ENCODE results near the gene KCNH1.

DNA sequence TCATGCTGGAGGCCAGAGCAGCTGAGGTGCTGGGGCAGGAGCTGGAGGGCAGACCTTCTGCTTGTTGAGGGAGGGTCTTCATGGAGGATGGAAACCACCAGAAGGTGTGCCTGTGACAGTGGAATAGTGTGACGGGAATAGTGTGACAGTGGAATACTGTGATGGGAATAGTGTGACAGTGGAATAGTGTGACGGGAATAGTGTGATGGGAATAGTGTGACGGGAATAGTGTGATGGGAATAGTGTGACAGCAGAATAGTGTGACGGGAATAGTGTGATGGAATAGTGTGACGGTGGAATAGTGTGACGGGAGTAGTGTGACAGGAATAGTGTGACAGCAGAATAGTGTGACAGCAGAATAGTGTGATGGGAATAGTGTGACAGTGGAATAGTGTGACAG, 480.2 kb downstream of the KCNH1 start:
- TF ChIP-seq POLR2A (IDR thresholded peaks at IDR 0.05) (no peak), CTCF (IDR thresholded peaks at IDR 0.05 in 4 of 5, conservative IDR thresholded peaks at IDR 0.05 in 1 of 5) (no peak)
